ENCODE results near the gene ZCCHC7. TPM values are rescaled to one million over a fixed set of nuclear protein-coding genes. Genes with fewer than 3 reads are reported as not detected.

ZCCHC7 gene
- total RNA-seq, 3 donors from 2014 or later (not counting 1 experiment from before 2014, with no cell fraction given), result 42.4 to 43.2 (median 42.8) TPM

DNA sequence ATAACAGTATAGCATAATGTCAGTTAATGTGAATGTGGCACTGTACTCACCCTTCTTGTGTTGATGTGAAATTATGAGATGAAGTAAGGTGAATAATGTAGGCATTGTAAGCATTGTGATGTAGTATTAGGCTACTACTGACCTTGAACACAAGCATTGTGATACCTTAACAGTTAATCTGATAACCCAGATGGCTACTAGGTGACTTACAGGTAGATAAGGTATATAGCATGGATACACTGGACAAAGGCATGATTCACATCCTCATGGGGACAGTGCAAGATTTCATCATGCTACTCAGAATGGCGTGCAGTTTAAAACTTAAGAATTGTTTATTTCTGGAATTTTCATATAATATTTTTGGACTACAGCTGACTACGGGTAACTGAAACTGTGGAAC lies 134.8 kb downstream of the ZCCHC7 start:
- Mint-ChIP-seq H3K9me3 (no peaks in the 10 kb centered on the region), H3K27me3 (ENCODE audit: low read depth in 2 of 2) (no peaks in the 10 kb centered on the region), H3K4me3 (no peak overlapping the region), H3K27ac (no peak overlapping the region), H3K36me3 (no peaks in the 10 kb centered on the region), H3K4me1 (peaks cover 2 to 15% of the 10 kb centered on the region in 2 donors)
- H3K36me3 ChIP-seq (ENCODE audit: control insufficient read depth, insufficient read depth, low read length), result peaks cover 1% of the 10 kb centered on the region
- ATAC-seq (no peak), DNase-seq (no peak)
- H3K4me3 ChIP-seq (ENCODE audit: low read length), result no peak overlapping the region
- H3K27me3 ChIP-seq (ENCODE audit: control insufficient read depth, insufficient read depth, low read length), result no peaks in the 10 kb centered on the region
- no peaks in the 10 kb centered on the region for H3K9me3 ChIP-seq (ENCODE audit: control insufficient read depth, insufficient read depth, low read length)
- H3K27ac ChIP-seq (ENCODE audit: low read length), result no peak overlapping the region
- no peaks in the 10 kb centered on the region for H3K4me1 ChIP-seq (ENCODE audit: control insufficient read depth, insufficient read depth, low read length)
- 100% methylated on average over 2 of the region's 2 CpGs for WGBS (ENCODE audit: insufficient coverage)
- TF ChIP-seq, protein P1, sequence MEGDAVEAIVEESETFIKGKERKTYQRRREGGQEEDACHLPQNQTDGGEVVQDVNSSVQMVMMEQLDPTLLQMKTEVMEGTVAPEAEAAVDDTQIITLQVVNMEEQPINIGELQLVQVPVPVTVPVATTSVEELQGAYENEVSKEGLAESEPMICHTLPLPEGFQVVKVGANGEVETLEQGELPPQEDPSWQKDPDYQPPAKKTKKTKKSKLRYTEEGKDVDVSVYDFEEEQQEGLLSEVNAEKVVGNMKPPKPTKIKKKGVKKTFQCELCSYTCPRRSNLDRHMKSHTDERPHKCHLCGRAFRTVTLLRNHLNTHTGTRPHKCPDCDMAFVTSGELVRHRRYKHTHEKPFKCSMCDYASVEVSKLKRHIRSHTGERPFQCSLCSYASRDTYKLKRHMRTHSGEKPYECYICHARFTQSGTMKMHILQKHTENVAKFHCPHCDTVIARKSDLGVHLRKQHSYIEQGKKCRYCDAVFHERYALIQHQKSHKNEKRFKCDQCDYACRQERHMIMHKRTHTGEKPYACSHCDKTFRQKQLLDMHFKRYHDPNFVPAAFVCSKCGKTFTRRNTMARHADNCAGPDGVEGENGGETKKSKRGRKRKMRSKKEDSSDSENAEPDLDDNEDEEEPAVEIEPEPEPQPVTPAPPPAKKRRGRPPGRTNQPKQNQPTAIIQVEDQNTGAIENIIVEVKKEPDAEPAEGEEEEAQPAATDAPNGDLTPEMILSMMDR (IDR thresholded peaks at IDR 0.05), result no peak
- intact Hi-C loops (cut with micrococcal nuclease), result no loop called here

DNA sequence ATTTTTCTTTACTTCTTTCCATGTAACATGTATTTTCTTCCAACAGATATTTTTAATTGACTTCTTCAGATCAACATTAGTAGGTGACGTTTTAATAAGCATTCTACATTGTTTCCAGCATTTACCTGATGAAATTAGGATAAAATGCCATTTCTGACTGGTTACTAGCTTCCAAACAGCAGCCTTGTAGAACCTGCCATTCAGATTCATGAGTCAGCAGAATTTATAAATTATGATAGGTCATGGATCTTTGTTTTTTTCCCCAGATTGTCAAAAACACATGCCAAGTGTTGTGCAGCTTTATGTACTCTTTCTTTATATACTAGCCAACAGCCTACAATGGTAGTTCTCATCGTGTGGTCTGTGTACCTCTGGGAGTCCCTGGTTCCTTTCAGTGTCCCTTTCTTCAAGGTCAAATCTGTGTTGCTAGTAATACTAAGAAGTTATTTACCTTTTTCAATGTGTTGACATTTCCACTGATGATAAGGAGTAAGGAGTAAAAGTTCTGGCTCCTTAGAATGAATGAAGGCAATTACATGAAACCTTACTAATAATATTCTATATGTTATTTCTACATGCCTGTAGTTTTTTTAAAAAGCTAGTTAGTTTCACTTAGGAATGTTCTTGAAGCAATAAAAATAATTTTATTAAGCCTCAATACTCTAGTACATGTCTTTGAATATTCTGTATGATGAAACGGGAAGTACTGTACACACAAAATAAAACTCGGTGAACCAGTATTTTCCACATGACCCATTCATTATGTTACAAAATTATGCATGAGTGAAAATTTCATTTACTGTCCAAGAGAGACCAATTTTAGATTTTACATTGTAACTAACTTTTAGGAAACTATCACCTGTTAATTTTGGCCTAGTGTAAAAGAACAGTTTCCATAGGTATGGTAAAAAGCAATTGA lies 135.8 kb downstream of the ZCCHC7 start:
- H3K9me3 Mint-ChIP-seq, result no peaks in the 10 kb centered on the region
- Histone ChIP-seq H3K4me1 (ENCODE audit: control insufficient read depth, insufficient read depth, low read length) (no peaks in the 10 kb centered on the region), H3K27ac (ENCODE audit: low read length) (no peak overlapping the region), H3K9me3 (ENCODE audit: control insufficient read depth, insufficient read depth, low read length) (no peaks in the 10 kb centered on the region), H3K27me3 (ENCODE audit: control insufficient read depth, insufficient read depth, low read length) (no peaks in the 10 kb centered on the region), H3K36me3 (ENCODE audit: control insufficient read depth, insufficient read depth, low read length) (peaks cover 1% of the 10 kb centered on the region), H3K4me3 (ENCODE audit: low read length) (no peak overlapping the region)
- ATAC-seq (no peak), DNase-seq (no peak)
- TF ChIP-seq, protein P1 (IDR thresholded peaks at IDR 0.05), result no peak
- H3K36me3 Mint-ChIP-seq, result no peaks in the 10 kb centered on the region
- WGBS (ENCODE audit: insufficient coverage), result 100% methylated on average over 1 of the region's 4 CpGs
- H3K27ac Mint-ChIP-seq, result no peak overlapping the region
- no peaks in the 10 kb centered on the region for H3K27me3 Mint-ChIP-seq (ENCODE audit: low read depth in 2 of 2)
- peaks cover 8 to 18% of the 10 kb centered on the region in 2 donors for H3K4me1 Mint-ChIP-seq
- H3K4me3 Mint-ChIP-seq, result no peak overlapping the region
- intact Hi-C loops (cut with micrococcal nuclease), result no loop called here

DNA sequence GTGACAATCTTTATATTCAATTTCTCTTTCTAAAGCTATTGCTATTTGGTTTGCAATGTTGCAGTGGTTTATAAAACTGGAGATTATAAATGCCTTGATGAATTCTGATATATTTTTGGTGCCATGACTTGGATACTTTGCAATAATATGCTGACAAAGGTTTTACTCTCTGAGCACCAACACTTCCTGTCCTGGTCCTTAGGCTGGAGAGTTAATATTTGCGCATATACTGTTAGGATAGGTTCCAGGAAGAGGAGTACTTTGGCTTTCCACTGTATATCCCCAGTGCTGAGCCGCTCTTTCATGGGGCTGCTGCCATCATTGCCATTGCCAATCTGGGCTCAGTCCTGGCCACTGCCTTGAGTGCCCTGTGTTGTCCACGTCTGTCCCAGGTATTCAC lies 139.6 kb downstream of the ZCCHC7 start:
- TF ChIP-seq, protein P1 (IDR thresholded peaks at IDR 0.05), result no peak

More for the DNA sequence above, 139.6 kb downstream of the ZCCHC7 start:
- DNase-seq, result no peak
- no peak overlapping the region for H3K4me3 Mint-ChIP-seq
- no peak overlapping the region for H3K27ac Mint-ChIP-seq
- Histone ChIP-seq H3K27me3 (ENCODE audit: control insufficient read depth, insufficient read depth, low read length) (no peaks in the 10 kb centered on the region), H3K36me3 (ENCODE audit: control insufficient read depth, insufficient read depth, low read length) (no peaks in the 10 kb centered on the region), H3K9me3 (ENCODE audit: control insufficient read depth, insufficient read depth, low read length) (no peaks in the 10 kb centered on the region), H3K27ac (ENCODE audit: low read length) (no peak overlapping the region), H3K4me1 (ENCODE audit: control insufficient read depth, insufficient read depth, low read length) (no peaks in the 10 kb centered on the region), H3K4me3 (ENCODE audit: low read length) (no peak overlapping the region)
- no peak for ATAC-seq
- WGBS (ENCODE audit: insufficient coverage), result 93% methylated on average over 3 of the region's 3 CpGs
- no peaks in the 10 kb centered on the region for H3K27me3 Mint-ChIP-seq (ENCODE audit: low read depth in 2 of 2)
- H3K36me3 Mint-ChIP-seq, result no peaks in the 10 kb centered on the region
- H3K9me3 Mint-ChIP-seq, result no peaks in the 10 kb centered on the region
- intact Hi-C loops (cut with micrococcal nuclease), result loop anchor here (5.0 kb wide), 1 partner anchor 38 kb away; no protein-coding TSS in a partner anchor
- H3K4me1 Mint-ChIP-seq, result peaks cover 11 to 22% of the 10 kb centered on the region in 2 donors
